GM21529 (cell line): ENCODE data around the gene NBAS.
"Not testable (repeated sequence)": the region's sequence is repeated elsewhere in the genome, so short reads cannot be mapped to it uniquely, and the experiment has no call there.

Experiments
- ATAC-seq: cut with Tn5 transposase; IDR thresholded peaks from one replicate; pipeline ENCODE4 v1.9.1; 2021; ENCODE audit not compliant: unreplicated experiment

The NBAS gene

GRCh38 chr2:15561574-15562344 lies 625 bp upstream of the NBAS start:
- ATAC-seq, result peak; percentile 24

- peak; percentile 50 for ATAC-seq
Measured at GRCh38 chr2:15560140-15560987, 770 bp downstream of the NBAS start.

- no peak for ATAC-seq
Measured at GRCh38 chr2:15559379-15560139, 1.6 kb downstream of the NBAS start.

- ATAC-seq, result no peak
Measured at GRCh38 chr2:15557887-15558311, 3.2 kb downstream of the NBAS start.

- no peak for ATAC-seq
Measured at GRCh38 chr2:15556311-15556930, 4.7 kb downstream of the NBAS start.

GRCh38 chr2:15555760-15556193 lies 5.4 kb downstream of the NBAS start:
- no peak for ATAC-seq

GRCh38 chr2:15554525-15555218 lies 6.5 kb downstream of the NBAS start:
- ATAC-seq, result no peak

GRCh38 chr2:15553951-15554350 lies 7.2 kb downstream of the NBAS start:
- ATAC-seq, result no peak

GRCh38 chr2:15553519-15553918 lies 7.6 kb downstream of the NBAS start:
- no peak for ATAC-seq

- ATAC-seq, result no peak
Measured at GRCh38 chr2:15548974-15549373, 12.2 kb downstream of the NBAS start.

- no peak for ATAC-seq
Measured at GRCh38 chr2:15547115-15547876, 13.8 kb downstream of the NBAS start.

- no peak for ATAC-seq
Measured at GRCh38 chr2:15546297-15547098, 14.6 kb downstream of the NBAS start.

- no peak for ATAC-seq
Measured at GRCh38 chr2:15544227-15544626, 16.9 kb downstream of the NBAS start.

GRCh38 chr2:15543541-15543940 lies 17.6 kb downstream of the NBAS start:
- no peak for ATAC-seq

- no peak for ATAC-seq
Measured at GRCh38 chr2:15543053-15543452, 18.1 kb downstream of the NBAS start.

GRCh38 chr2:15542269-15542668 lies 18.9 kb downstream of the NBAS start:
- ATAC-seq, result not testable (repeated sequence)

GRCh38 chr2:15540523-15540922 lies 20.6 kb downstream of the NBAS start:
- ATAC-seq, result not testable (repeated sequence)

GRCh38 chr2:15539999-15540398 lies 21.1 kb downstream of the NBAS start:
- ATAC-seq, result peak; percentile 92

- ATAC-seq, result no peak
Measured at GRCh38 chr2:15538792-15539191, 22.3 kb downstream of the NBAS start.
